ENCODE data around the gene SLIT3.

The SLIT3 gene

GRCh38 chr5:169263591-169263990 is 37.3 kb downstream of the SLIT3 start:
- Histone ChIP-seq H3K27me3 (ENCODE audit: low read depth, low read length) (no peaks in the 10 kb centered on the region), H3K4me1 (ENCODE audit: control insufficient read depth in 1 of 2, insufficient read depth in 2 of 2, low read length in 2 of 2) (peaks cover 0 to 10% of the 10 kb centered on the region in 2 donors), H3K4me3 (ENCODE audit: low read depth in 1 of 2, low read length in 2 of 2) (no peak overlapping the region), H3K36me3 (ENCODE audit: control insufficient read depth in 1 of 2, insufficient read depth in 2 of 2, low read length in 2 of 2) (no peaks in the 10 kb centered on the region), H3K27ac (ENCODE audit: low read length) (no peak overlapping the region), H3K9me3 (ENCODE audit: control insufficient read depth in 1 of 2, low read length in 2 of 2) (no peaks in the 10 kb centered on the region)

GRCh38 chr5:169260896-169261569 is 39.9 kb downstream of the SLIT3 start:
- no peak overlapping the region for H3K4me3 ChIP-seq (ENCODE audit: low read depth in 1 of 2, low read length in 2 of 2)
- no peaks in the 10 kb centered on the region for H3K27me3 ChIP-seq (ENCODE audit: low read depth, low read length)
- H3K9me3 ChIP-seq (ENCODE audit: control insufficient read depth in 1 of 2, low read length in 2 of 2) = no peaks in the 10 kb centered on the region
- no peak overlapping the region for H3K27ac ChIP-seq (ENCODE audit: low read length)
- no peaks in the 10 kb centered on the region for H3K4me1 ChIP-seq (ENCODE audit: control insufficient read depth in 1 of 2, insufficient read depth in 2 of 2, low read length in 2 of 2)
- H3K36me3 ChIP-seq (ENCODE audit: control insufficient read depth in 1 of 2, insufficient read depth in 2 of 2, low read length in 2 of 2) = no peaks in the 10 kb centered on the region

- no peak overlapping the region for H3K27ac ChIP-seq (ENCODE audit: low read length)
- no peaks in the 10 kb centered on the region for H3K9me3 ChIP-seq (ENCODE audit: control insufficient read depth in 1 of 2, low read length in 2 of 2)
- no peaks in the 10 kb centered on the region for H3K4me1 ChIP-seq (ENCODE audit: control insufficient read depth in 1 of 2, insufficient read depth in 2 of 2, low read length in 2 of 2)
- no peaks in the 10 kb centered on the region for H3K27me3 ChIP-seq (ENCODE audit: low read depth, low read length)
- no peaks in the 10 kb centered on the region for H3K36me3 ChIP-seq (ENCODE audit: control insufficient read depth in 1 of 2, insufficient read depth in 2 of 2, low read length in 2 of 2)
- no peak overlapping the region for H3K4me3 ChIP-seq (ENCODE audit: low read depth in 1 of 2, low read length in 2 of 2)
These were observed 42.5 kb downstream of the SLIT3 start for GRCh38 chr5:169258372-169259000.

- H3K36me3 ChIP-seq (ENCODE audit: control insufficient read depth in 1 of 2, insufficient read depth in 2 of 2, low read length in 2 of 2) = no peaks in the 10 kb centered on the region
- H3K4me1 ChIP-seq (ENCODE audit: control insufficient read depth in 1 of 2, insufficient read depth in 2 of 2, low read length in 2 of 2) = no peaks in the 10 kb centered on the region
- H3K9me3 ChIP-seq (ENCODE audit: control insufficient read depth in 1 of 2, low read length in 2 of 2) = no peaks in the 10 kb centered on the region
- H3K4me3 ChIP-seq (ENCODE audit: low read depth in 1 of 2, low read length in 2 of 2) = no peak overlapping the region
- no peaks in the 10 kb centered on the region for H3K27me3 ChIP-seq (ENCODE audit: low read depth, low read length)
- no peak overlapping the region for H3K27ac ChIP-seq (ENCODE audit: low read length)
These were observed 44.7 kb downstream of the SLIT3 start for GRCh38 chr5:169256191-169256590.

- H3K27ac ChIP-seq (ENCODE audit: low read length) = no peak overlapping the region
- H3K36me3 ChIP-seq (ENCODE audit: control insufficient read depth in 1 of 2, insufficient read depth in 2 of 2, low read length in 2 of 2) = peaks cover 0 to 2% of the 10 kb centered on the region in 2 donors
- H3K4me3 ChIP-seq (ENCODE audit: low read depth in 1 of 2, low read length in 2 of 2) = no peak overlapping the region
- no peaks in the 10 kb centered on the region for H3K27me3 ChIP-seq (ENCODE audit: low read depth, low read length)
- H3K9me3 ChIP-seq (ENCODE audit: control insufficient read depth in 1 of 2, low read length in 2 of 2) = no peaks in the 10 kb centered on the region
- no peaks in the 10 kb centered on the region for H3K4me1 ChIP-seq (ENCODE audit: control insufficient read depth in 1 of 2, insufficient read depth in 2 of 2, low read length in 2 of 2)
These were observed 47.9 kb downstream of the SLIT3 start for GRCh38 chr5:169253071-169253470.

DNA sequence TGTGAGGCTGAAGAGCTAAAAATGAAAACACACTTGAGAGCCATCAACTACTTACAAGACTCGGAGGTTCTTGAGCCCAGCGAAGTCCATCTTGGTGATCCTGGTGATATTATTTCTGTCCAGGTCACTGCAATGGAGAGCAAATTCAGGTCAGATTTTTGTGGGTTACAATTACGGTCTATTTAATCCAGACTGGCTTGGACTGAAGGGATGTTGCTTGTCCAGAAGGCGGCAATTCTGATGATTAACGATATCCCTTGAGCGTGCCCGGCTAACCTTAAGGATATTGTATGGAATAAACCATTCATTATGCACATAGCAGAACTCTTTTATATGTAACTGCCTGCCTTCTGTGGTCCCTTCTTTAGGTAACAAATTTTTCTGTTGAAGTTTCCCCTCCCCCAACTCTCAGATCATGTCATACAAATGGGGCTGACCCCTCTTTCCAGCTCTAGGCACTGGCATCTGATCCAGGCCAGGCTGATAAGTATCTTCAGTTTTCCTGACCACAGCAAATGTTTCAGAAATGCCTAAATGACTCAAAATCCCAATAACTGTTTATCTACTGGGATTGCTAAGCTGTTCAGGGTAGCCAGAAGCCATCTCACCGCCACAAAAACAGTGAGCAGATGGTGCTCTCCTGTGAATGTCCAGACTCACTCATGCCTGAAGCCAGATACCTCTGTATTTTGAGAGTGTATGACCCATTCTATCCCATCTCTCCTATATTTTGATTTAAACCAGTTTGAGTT is 49.4 kb downstream of the SLIT3 start:
- Histone ChIP-seq H3K4me3 (ENCODE audit: low read depth in 1 of 2, low read length in 2 of 2) (no peak overlapping the region), H3K27me3 (ENCODE audit: low read depth, low read length) (no peaks in the 10 kb centered on the region), H3K36me3 (ENCODE audit: control insufficient read depth in 1 of 2, insufficient read depth in 2 of 2, low read length in 2 of 2) (peaks cover 0 to 2% of the 10 kb centered on the region in 2 donors), H3K9me3 (ENCODE audit: control insufficient read depth in 1 of 2, low read length in 2 of 2) (no peaks in the 10 kb centered on the region), H3K27ac (ENCODE audit: low read length) (no peak overlapping the region), H3K4me1 (ENCODE audit: control insufficient read depth in 1 of 2, insufficient read depth in 2 of 2, low read length in 2 of 2) (no peaks in the 10 kb centered on the region)

- Histone ChIP-seq H3K4me1 (ENCODE audit: control insufficient read depth in 1 of 2, insufficient read depth in 2 of 2, low read length in 2 of 2) (no peaks in the 10 kb centered on the region), H3K9me3 (ENCODE audit: control insufficient read depth in 1 of 2, low read length in 2 of 2) (no peaks in the 10 kb centered on the region), H3K36me3 (ENCODE audit: control insufficient read depth in 1 of 2, insufficient read depth in 2 of 2, low read length in 2 of 2) (peaks cover 0 to 2% of the 10 kb centered on the region in 2 donors), H3K4me3 (ENCODE audit: low read depth in 1 of 2, low read length in 2 of 2) (no peak overlapping the region), H3K27me3 (ENCODE audit: low read depth, low read length) (no peaks in the 10 kb centered on the region), H3K27ac (ENCODE audit: low read length) (no peak overlapping the region)
These were observed 50.1 kb downstream of the SLIT3 start for GRCh38 chr5:169250887-169251286.

DNA sequence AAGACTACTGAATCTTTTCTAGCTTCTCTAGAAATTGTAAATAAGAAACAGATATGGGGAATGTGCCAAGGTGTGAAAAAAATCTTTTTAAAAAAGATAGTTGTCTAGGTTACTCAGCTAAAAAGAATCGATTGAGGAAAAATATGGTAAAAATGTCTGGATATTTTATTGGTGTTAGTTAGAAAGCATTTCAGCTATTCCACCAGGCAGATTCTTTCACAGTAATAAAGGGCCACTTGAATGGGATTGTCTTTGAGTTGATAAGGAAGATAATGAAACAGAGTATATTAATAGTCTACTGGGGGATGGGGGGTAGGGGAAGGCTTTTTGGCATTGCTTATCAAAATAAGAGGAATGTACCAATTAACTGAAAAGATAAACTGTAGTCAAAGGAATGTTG is 51.9 kb downstream of the SLIT3 start:
- Histone ChIP-seq H3K27me3 (ENCODE audit: low read depth, low read length) (no peaks in the 10 kb centered on the region), H3K9me3 (ENCODE audit: control insufficient read depth in 1 of 2, low read length in 2 of 2) (no peaks in the 10 kb centered on the region), H3K4me1 (ENCODE audit: control insufficient read depth in 1 of 2, insufficient read depth in 2 of 2, low read length in 2 of 2) (no peaks in the 10 kb centered on the region), H3K4me3 (ENCODE audit: low read depth in 1 of 2, low read length in 2 of 2) (no peak overlapping the region), H3K36me3 (ENCODE audit: control insufficient read depth in 1 of 2, insufficient read depth in 2 of 2, low read length in 2 of 2) (peaks cover 0 to 2% of the 10 kb centered on the region in 2 donors), H3K27ac (ENCODE audit: low read length) (no peak overlapping the region)

- Histone ChIP-seq H3K36me3 (ENCODE audit: control insufficient read depth in 1 of 2, insufficient read depth in 2 of 2, low read length in 2 of 2) (peaks cover 0 to 2% of the 10 kb centered on the region in 2 donors), H3K27ac (ENCODE audit: low read length) (no peak overlapping the region), H3K4me3 (ENCODE audit: low read depth in 1 of 2, low read length in 2 of 2) (no peak overlapping the region), H3K9me3 (ENCODE audit: control insufficient read depth in 1 of 2, low read length in 2 of 2) (no peaks in the 10 kb centered on the region), H3K4me1 (ENCODE audit: control insufficient read depth in 1 of 2, insufficient read depth in 2 of 2, low read length in 2 of 2) (no peaks in the 10 kb centered on the region), H3K27me3 (ENCODE audit: low read depth, low read length) (no peaks in the 10 kb centered on the region)
These were observed 52.4 kb downstream of the SLIT3 start for GRCh38 chr5:169248550-169248949.

GRCh38 chr5:169244812-169245211 is 56.1 kb downstream of the SLIT3 start:
- Histone ChIP-seq H3K27ac (ENCODE audit: low read length) (no peak overlapping the region), H3K4me3 (ENCODE audit: low read depth in 1 of 2, low read length in 2 of 2) (no peak overlapping the region), H3K27me3 (ENCODE audit: low read depth, low read length) (no peaks in the 10 kb centered on the region), H3K9me3 (ENCODE audit: control insufficient read depth in 1 of 2, low read length in 2 of 2) (no peaks in the 10 kb centered on the region), H3K4me1 (ENCODE audit: control insufficient read depth in 1 of 2, insufficient read depth in 2 of 2, low read length in 2 of 2) (no peaks in the 10 kb centered on the region), H3K36me3 (ENCODE audit: control insufficient read depth in 1 of 2, insufficient read depth in 2 of 2, low read length in 2 of 2) (no peaks in the 10 kb centered on the region)

- no peak overlapping the region for H3K27ac ChIP-seq (ENCODE audit: low read length)
- no peaks in the 10 kb centered on the region for H3K4me1 ChIP-seq (ENCODE audit: control insufficient read depth in 1 of 2, insufficient read depth in 2 of 2, low read length in 2 of 2)
- H3K9me3 ChIP-seq (ENCODE audit: control insufficient read depth in 1 of 2, low read length in 2 of 2) = peaks cover 2 to 4% of the 10 kb centered on the region in 2 donors
- no peak overlapping the region for H3K4me3 ChIP-seq (ENCODE audit: low read depth in 1 of 2, low read length in 2 of 2)
- no peaks in the 10 kb centered on the region for H3K27me3 ChIP-seq (ENCODE audit: low read depth, low read length)
- H3K36me3 ChIP-seq (ENCODE audit: control insufficient read depth in 1 of 2, insufficient read depth in 2 of 2, low read length in 2 of 2) = no peaks in the 10 kb centered on the region
These were observed 57.1 kb downstream of the SLIT3 start for GRCh38 chr5:169243651-169244422.
